Measurements from ENCODE around the gene BMPER.

- TF ChIP-seq, protein P1, sequence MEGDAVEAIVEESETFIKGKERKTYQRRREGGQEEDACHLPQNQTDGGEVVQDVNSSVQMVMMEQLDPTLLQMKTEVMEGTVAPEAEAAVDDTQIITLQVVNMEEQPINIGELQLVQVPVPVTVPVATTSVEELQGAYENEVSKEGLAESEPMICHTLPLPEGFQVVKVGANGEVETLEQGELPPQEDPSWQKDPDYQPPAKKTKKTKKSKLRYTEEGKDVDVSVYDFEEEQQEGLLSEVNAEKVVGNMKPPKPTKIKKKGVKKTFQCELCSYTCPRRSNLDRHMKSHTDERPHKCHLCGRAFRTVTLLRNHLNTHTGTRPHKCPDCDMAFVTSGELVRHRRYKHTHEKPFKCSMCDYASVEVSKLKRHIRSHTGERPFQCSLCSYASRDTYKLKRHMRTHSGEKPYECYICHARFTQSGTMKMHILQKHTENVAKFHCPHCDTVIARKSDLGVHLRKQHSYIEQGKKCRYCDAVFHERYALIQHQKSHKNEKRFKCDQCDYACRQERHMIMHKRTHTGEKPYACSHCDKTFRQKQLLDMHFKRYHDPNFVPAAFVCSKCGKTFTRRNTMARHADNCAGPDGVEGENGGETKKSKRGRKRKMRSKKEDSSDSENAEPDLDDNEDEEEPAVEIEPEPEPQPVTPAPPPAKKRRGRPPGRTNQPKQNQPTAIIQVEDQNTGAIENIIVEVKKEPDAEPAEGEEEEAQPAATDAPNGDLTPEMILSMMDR (IDR thresholded peaks at IDR 0.05): no peak
- no peak for TF ChIP-seq POLR2A (IDR thresholded peaks at IDR 0.05)
Measured at GRCh38 chr7:34057136-34057535, 151.8 kb downstream of the BMPER start.

Measured in testis (tissue), 2 donors.